Measurements from ENCODE around the gene SLFN14. TPM values are rescaled to one million over a fixed set of nuclear protein-coding genes. Genes with fewer than 3 reads are reported as not detected.

Gene SLFN14
- total and polyA plus RNA-seq, 2 experiments from 2014 or later, result 0.10 TPM; not detected in 1

GRCh38 chr17:35536664-35537171, 23.9 kb downstream of the SLFN14 start:
- DNase-seq (ENCODE audit: low spot score) (no peak), ATAC-seq (no peak)
- Mint-ChIP-seq H3K9me3 (no peaks in the 10 kb centered on the region), H3K27me3 (ENCODE audit: insufficient read depth, low read depth, poor library complexity) (peaks cover 4% of the 10 kb centered on the region), H3K4me1 (no peaks in the 10 kb centered on the region; the same call in 2 of the 3 replicates), H3K27ac (no peak overlapping the region), H3K4me3 (no peak overlapping the region), H3K36me3 (ENCODE audit: low read depth) (no peaks in the 10 kb centered on the region)
- Histone ChIP-seq H3K27me3 (ENCODE audit: insufficient read depth) (no peaks in the 10 kb centered on the region), H2AFZ (no peak overlapping the region), H3K79me2 (replicated peaks; ENCODE audit: insufficient read depth) (no peaks in the 10 kb centered on the region), H3K4me3 (no peak overlapping the region), H3K36me3 (ENCODE audit: insufficient read depth) (no peaks in the 10 kb centered on the region), H3K9me2 (ENCODE audit: insufficient read depth) (no peaks in the 10 kb centered on the region), H3K4me2 (no peak overlapping the region), H4K20me1 (replicated peaks; ENCODE audit: insufficient read depth) (no peaks in the 10 kb centered on the region; the same call in 1 of the 2 replicates), H3K27ac (ENCODE audit: low read depth) (no peak overlapping the region), H3K4me1 (ENCODE audit: insufficient read depth) (no peaks in the 10 kb centered on the region), H3F3A (replicated peaks; ENCODE audit: low read depth) (no peaks in the 10 kb centered on the region)
- TF ChIP-seq EZH2 (IDR thresholded peaks at IDR 0.05; ENCODE audit: low read depth, unreplicated experiment) (no peak), JUNB (IDR thresholded peaks at IDR 0.05; ENCODE audit: unreplicated experiment) (no peak), ZNF114 (CRISPR knock-in tag; IDR thresholded peaks at IDR 0.05) (no peak), POLR2AphosphoS5 (IDR thresholded peaks at IDR 0.05; ENCODE audit: low read depth) (no peak), NANOG (IDR thresholded peaks at IDR 0.05; ENCODE audit: borderline replicate concordance) (no peak), EZH2phosphoT487 (IDR thresholded peaks at IDR 0.05; ENCODE audit: unreplicated experiment) (no peak), REST (IDR thresholded peaks at IDR 0.05; ENCODE audit: unreplicated experiment) (no peak), ZNF462 (CRISPR knock-in tag; IDR thresholded peaks at IDR 0.05) (no peak), STAT1 (IDR thresholded peaks at IDR 0.05; ENCODE audit: unreplicated experiment) (no peak), CREB1 (CRISPR knock-in tag; IDR thresholded peaks at IDR 0.05; ENCODE audit: low read depth) (no peak), ZNF331 (CRISPR knock-in tag; IDR thresholded peaks at IDR 0.05; ENCODE audit: low read depth) (no peak), CTCF (conservative IDR thresholded peaks at IDR 0.05; ENCODE audit: low read depth in 2 of 2) (no peak)
- TF ChIP-seq, protein P1, sequence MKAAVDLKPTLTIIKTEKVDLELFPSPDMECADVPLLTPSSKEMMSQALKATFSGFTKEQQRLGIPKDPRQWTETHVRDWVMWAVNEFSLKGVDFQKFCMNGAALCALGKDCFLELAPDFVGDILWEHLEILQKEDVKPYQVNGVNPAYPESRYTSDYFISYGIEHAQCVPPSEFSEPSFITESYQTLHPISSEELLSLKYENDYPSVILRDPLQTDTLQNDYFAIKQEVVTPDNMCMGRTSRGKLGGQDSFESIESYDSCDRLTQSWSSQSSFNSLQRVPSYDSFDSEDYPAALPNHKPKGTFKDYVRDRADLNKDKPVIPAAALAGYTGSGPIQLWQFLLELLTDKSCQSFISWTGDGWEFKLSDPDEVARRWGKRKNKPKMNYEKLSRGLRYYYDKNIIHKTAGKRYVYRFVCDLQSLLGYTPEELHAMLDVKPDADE (IDR thresholded peaks at IDR 0.05), result no peak
